ENCODE measurements around the gene SLC25A26.
A peak's percentile ranks its signal among the peaks of the same experiment; 100 is the strongest.

SLC25A26 gene

GRCh38 chr3:66336333-66336766 lies 115.5 kb downstream of the SLC25A26 start:
- DNase-seq: no peak

GRCh38 chr3:66338927-66339326 lies 118.1 kb downstream of the SLC25A26 start:
- DNase-seq: no peak

GRCh38 chr3:66342717-66343356 lies 122.0 kb downstream of the SLC25A26 start:
- DNase-seq: no peak

GRCh38 chr3:66344391-66344811 lies 123.6 kb downstream of the SLC25A26 start:
- no peak for DNase-seq

- no peak for DNase-seq
Observed at GRCh38 chr3:66344848-66345578, 124.2 kb downstream of the SLC25A26 start.

- no peak for DNase-seq
Observed at GRCh38 chr3:66348704-66349103, 127.9 kb downstream of the SLC25A26 start.

- no peak for DNase-seq
Observed at GRCh38 chr3:66350601-66351000, 129.8 kb downstream of the SLC25A26 start.

- DNase-seq: no peak
Observed at GRCh38 chr3:66353039-66353438, 132.2 kb downstream of the SLC25A26 start.

GRCh38 chr3:66353530-66353929 lies 132.7 kb downstream of the SLC25A26 start:
- DNase-seq: no peak

- DNase-seq: no peak
Observed at GRCh38 chr3:66354001-66354400, 133.2 kb downstream of the SLC25A26 start.

GRCh38 chr3:66355394-66355793 lies 134.6 kb downstream of the SLC25A26 start:
- DNase-seq: no peak

GRCh38 chr3:66355997-66356396 lies 135.2 kb downstream of the SLC25A26 start:
- DNase-seq: no peak

- DNase-seq: no peak
Observed at GRCh38 chr3:66361356-66361755, 140.6 kb downstream of the SLC25A26 start.

GRCh38 chr3:66362541-66362941 lies 141.7 kb downstream of the SLC25A26 start:
- no peak for DNase-seq

- no peak for DNase-seq
Observed at GRCh38 chr3:66363148-66363547, 142.3 kb downstream of the SLC25A26 start.

- no peak for DNase-seq
Observed at GRCh38 chr3:66365080-66365479, 144.3 kb downstream of the SLC25A26 start.

GRCh38 chr3:66366747-66367146 lies 145.9 kb downstream of the SLC25A26 start:
- no peak for DNase-seq

- no peak for DNase-seq
Observed at GRCh38 chr3:66367979-66368378, 147.2 kb downstream of the SLC25A26 start.

- no peak for DNase-seq
Observed at GRCh38 chr3:66370179-66370578, 149.4 kb downstream of the SLC25A26 start.

GRCh38 chr3:66371432-66371831 lies 150.6 kb downstream of the SLC25A26 start:
- DNase-seq: no peak

- peak; percentile 40 for DNase-seq
Observed at GRCh38 chr3:66372681-66373350, 152.0 kb downstream of the SLC25A26 start.

- DNase-seq: no peak
Observed at GRCh38 chr3:66376568-66376967, 155.8 kb downstream of the SLC25A26 start.

GRCh38 chr3:66377800-66378199 lies 157.0 kb downstream of the SLC25A26 start:
- no peak for DNase-seq

GRCh38 chr3:66378256-66378655 lies 157.5 kb downstream of the SLC25A26 start:
- peak; percentile 55 for DNase-seq
